Measurements from ENCODE around the gene PDE8A. TPM values are rescaled to one million over a fixed set of nuclear protein-coding genes. Genes with fewer than 3 reads are reported as not detected.

PDE8A gene
- total RNA-seq, 1 experiment from 2014 or later = 32.0 TPM

DNA sequence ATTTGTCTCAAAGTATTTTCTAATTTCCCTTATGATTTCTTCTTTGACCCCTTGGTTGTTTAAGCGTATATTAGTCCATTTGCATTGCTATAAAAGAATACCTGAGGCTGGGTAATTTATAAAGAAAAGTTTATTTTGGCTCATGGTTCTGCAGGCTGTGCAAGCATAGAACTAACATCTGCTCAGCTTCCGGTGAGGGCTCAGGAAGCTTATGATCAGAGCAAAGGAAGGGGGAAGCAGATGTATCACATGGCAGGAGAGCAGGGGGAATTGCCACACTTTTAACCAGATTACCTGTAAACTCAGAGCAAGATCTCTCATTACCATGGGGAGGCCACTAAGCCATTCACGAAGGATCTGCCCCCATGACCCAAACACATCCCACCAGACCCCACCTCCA, 148.2 kb downstream of the PDE8A start:
- no peaks in the 10 kb centered on the region for H3K27me3 ChIP-seq (replicated peaks; ENCODE audit: control insufficient read depth, insufficient read depth, low read length)
- H3K27me3 Mint-ChIP-seq (ENCODE audit: insufficient read depth, unreplicated experiment) = no peaks in the 10 kb centered on the region
- BruUV-seq (replicated peaks) = no TSS peak
- H3K27ac Mint-ChIP-seq (ENCODE audit: unreplicated experiment) = no peak overlapping the region
- ChIA-PET POLR2A (no interaction called here), CTCF (no interaction called here)
- H3K36me3 ChIP-seq (ENCODE audit: control insufficient read depth, insufficient read depth, low read length) = no peaks in the 10 kb centered on the region
- TF ChIP-seq, protein P1, sequence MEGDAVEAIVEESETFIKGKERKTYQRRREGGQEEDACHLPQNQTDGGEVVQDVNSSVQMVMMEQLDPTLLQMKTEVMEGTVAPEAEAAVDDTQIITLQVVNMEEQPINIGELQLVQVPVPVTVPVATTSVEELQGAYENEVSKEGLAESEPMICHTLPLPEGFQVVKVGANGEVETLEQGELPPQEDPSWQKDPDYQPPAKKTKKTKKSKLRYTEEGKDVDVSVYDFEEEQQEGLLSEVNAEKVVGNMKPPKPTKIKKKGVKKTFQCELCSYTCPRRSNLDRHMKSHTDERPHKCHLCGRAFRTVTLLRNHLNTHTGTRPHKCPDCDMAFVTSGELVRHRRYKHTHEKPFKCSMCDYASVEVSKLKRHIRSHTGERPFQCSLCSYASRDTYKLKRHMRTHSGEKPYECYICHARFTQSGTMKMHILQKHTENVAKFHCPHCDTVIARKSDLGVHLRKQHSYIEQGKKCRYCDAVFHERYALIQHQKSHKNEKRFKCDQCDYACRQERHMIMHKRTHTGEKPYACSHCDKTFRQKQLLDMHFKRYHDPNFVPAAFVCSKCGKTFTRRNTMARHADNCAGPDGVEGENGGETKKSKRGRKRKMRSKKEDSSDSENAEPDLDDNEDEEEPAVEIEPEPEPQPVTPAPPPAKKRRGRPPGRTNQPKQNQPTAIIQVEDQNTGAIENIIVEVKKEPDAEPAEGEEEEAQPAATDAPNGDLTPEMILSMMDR (IDR thresholded peaks at IDR 0.05; ENCODE audit: insufficient read depth in 1 of 2, low read depth in 1 of 2, low read length in 1 of 2, severe bottlenecking in 1 of 2, unreplicated experiment in 1 of 2) = no peak
- peaks cover 21% of the 10 kb centered on the region for H3K36me3 Mint-ChIP-seq (ENCODE audit: insufficient read depth, unreplicated experiment)
- intact Hi-C loops (cut with micrococcal nuclease; ENCODE audit: unreplicated experiment) = no loop called here
- no peak overlapping the region for H3K4me3 ChIP-seq (ENCODE audit: low read depth, low read length)
- H3K4me1 Mint-ChIP-seq (ENCODE audit: low read depth, unreplicated experiment) = peaks cover 6% of the 10 kb centered on the region
- no peaks in the 10 kb centered on the region for H3K9me3 ChIP-seq
- H3K4me3 Mint-ChIP-seq (ENCODE audit: unreplicated experiment) = no peak overlapping the region
- peaks cover 7% of the 10 kb centered on the region for H3K9me3 Mint-ChIP-seq (ENCODE audit: unreplicated experiment)
- H3K4me1 ChIP-seq = 0 out of 2 replicates have a peak, but pooled peaks cover 5% of the 10 kb centered on the region
- no peak for DNase-seq

DNA sequence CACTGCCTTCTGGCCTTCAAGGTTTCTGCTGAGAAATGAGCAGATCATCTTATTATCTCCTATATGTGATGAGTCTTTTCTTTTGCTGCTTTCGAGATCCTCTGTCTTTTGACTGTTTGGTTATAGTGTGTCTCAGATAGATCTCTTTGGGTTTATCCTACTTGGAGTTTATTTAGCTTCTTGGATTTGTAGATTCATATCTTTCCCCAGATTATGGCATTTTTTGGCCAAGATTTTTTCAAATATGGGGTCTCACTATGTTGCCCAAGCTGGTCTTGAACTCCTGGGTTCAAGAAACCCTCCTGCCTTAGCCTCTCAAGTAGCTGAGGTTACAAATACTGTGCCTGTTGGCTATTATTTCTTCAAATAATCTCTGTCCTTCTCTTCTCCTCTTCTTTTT, 150.3 kb downstream of the PDE8A start:
- Mint-ChIP-seq H3K36me3 (ENCODE audit: insufficient read depth, unreplicated experiment) (peaks cover 23% of the 10 kb centered on the region), H3K27ac (ENCODE audit: unreplicated experiment) (no peak overlapping the region), H3K9me3 (ENCODE audit: unreplicated experiment) (peaks cover 7% of the 10 kb centered on the region), H3K27me3 (ENCODE audit: insufficient read depth, unreplicated experiment) (no peaks in the 10 kb centered on the region), H3K4me3 (ENCODE audit: unreplicated experiment) (no peak overlapping the region), H3K4me1 (ENCODE audit: low read depth, unreplicated experiment) (no peaks in the 10 kb centered on the region)
- TF ChIP-seq, protein P1 (IDR thresholded peaks at IDR 0.05; ENCODE audit: insufficient read depth in 1 of 2, low read depth in 1 of 2, low read length in 1 of 2, severe bottlenecking in 1 of 2, unreplicated experiment in 1 of 2) = no peak
- Histone ChIP-seq H3K4me1 (no peaks in the 10 kb centered on the region), H3K4me3 (ENCODE audit: low read depth, low read length) (no peak overlapping the region), H3K9me3 (no peaks in the 10 kb centered on the region), H3K27me3 (replicated peaks; ENCODE audit: control insufficient read depth, insufficient read depth, low read length) (no peaks in the 10 kb centered on the region), H3K36me3 (ENCODE audit: control insufficient read depth, insufficient read depth, low read length) (no peaks in the 10 kb centered on the region)
- BruUV-seq (replicated peaks) = no TSS peak
- intact Hi-C loops (cut with micrococcal nuclease; ENCODE audit: unreplicated experiment) = no loop called here
- no peak for DNase-seq
- ChIA-PET CTCF (no interaction called here), POLR2A (no interaction called here)

DNA sequence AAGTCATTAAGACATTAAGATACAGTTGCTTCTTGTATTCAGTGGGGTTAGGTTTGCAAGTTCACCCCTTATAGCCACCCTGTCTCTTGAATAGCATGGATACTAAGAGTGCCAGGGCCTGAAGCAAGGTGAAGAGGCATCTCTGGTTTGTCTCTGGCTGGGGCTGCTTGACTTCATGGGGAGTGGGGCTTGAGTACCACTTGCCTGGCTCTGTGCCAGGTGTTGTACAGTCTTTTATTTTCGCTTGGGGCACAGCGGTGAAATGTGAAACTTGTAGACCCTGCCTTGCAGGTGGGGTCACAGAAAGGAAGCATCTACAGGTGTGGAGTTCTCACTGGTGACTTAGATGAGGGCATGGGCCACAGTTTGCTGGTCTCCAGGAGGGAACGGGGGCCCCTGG, 152.1 kb downstream of the PDE8A start:
- BruUV-seq (replicated peaks) = no TSS peak
- TF ChIP-seq, protein P1 (IDR thresholded peaks at IDR 0.05; ENCODE audit: insufficient read depth in 1 of 2, low read depth in 1 of 2, low read length in 1 of 2, severe bottlenecking in 1 of 2, unreplicated experiment in 1 of 2) = no peak
- ChIA-PET CTCF (no interaction called here), POLR2A (no interaction called here)
- Histone ChIP-seq H3K27me3 (replicated peaks; ENCODE audit: control insufficient read depth, insufficient read depth, low read length) (no peaks in the 10 kb centered on the region), H3K4me1 (no peaks in the 10 kb centered on the region), H3K9me3 (no peaks in the 10 kb centered on the region), H3K4me3 (ENCODE audit: low read depth, low read length) (no peak overlapping the region), H3K36me3 (ENCODE audit: control insufficient read depth, insufficient read depth, low read length) (no peaks in the 10 kb centered on the region)
- intact Hi-C loops (cut with micrococcal nuclease; ENCODE audit: unreplicated experiment) = no loop called here
- Mint-ChIP-seq H3K4me3 (ENCODE audit: unreplicated experiment) (no peak overlapping the region), H3K36me3 (ENCODE audit: insufficient read depth, unreplicated experiment) (peaks cover 27% of the 10 kb centered on the region), H3K27me3 (ENCODE audit: insufficient read depth, unreplicated experiment) (no peaks in the 10 kb centered on the region), H3K9me3 (ENCODE audit: unreplicated experiment) (peaks cover 7% of the 10 kb centered on the region), H3K27ac (ENCODE audit: unreplicated experiment) (no peak overlapping the region), H3K4me1 (ENCODE audit: low read depth, unreplicated experiment) (no peaks in the 10 kb centered on the region)
- DNase-seq = no peak
